GM12874 (cell line): ENCODE data around the gene DCAF7.

ENCODE experiments used
- CTCF ChIP-seq: IDR thresholded peaks from 2 replicates; pipeline ENCODE4 v1.5.1; 2011; ENCODE audit warnings: low read depth, mild to moderate bottlenecking, control low read depth, low read length, moderate library complexity; ENCODE audit not compliant: insufficient read depth

The DCAF7 gene

GRCh38 chr17:63549946-63550816, at the start of gene DCAF7:
Gene DCAF7, plus strand, starts transcription at chr17:63550477. Its CDS starts 201 bp downstream, at chr17:63550678.
- no peak for TF ChIP-seq CTCF

GRCh38 chr17:63500543-63501390, 49.5 kb upstream of the DCAF7 start:
- no peak for TF ChIP-seq CTCF

GRCh38 chr17:63503341-63503705, 47.0 kb upstream of the DCAF7 start:
- TF ChIP-seq CTCF = no peak

- no peak for TF ChIP-seq CTCF
Measured at GRCh38 chr17:63504261-63504660, 46.0 kb upstream of the DCAF7 start.

- no peak for TF ChIP-seq CTCF
Measured at GRCh38 chr17:63505341-63505740, 44.9 kb upstream of the DCAF7 start.

GRCh38 chr17:63506627-63507026, 43.6 kb upstream of the DCAF7 start:
- TF ChIP-seq CTCF = no peak

- TF ChIP-seq CTCF = no peak
Measured at GRCh38 chr17:63511331-63511730, 38.9 kb upstream of the DCAF7 start.
